ENCODE results near the gene CNOT11.

CNOT11 gene

GRCh38 chr2:101277111-101277510 lies 24.4 kb downstream of the CNOT11 start:
- H3K27ac ChIP-seq: no peak overlapping the region
- TF ChIP-seq CTCF (IDR thresholded peaks at IDR 0.05) (peak; percentile 80), ZFX (IDR thresholded peaks at IDR 0.05; ENCODE audit: borderline replicate concordance) (no peak)

- H3K27ac ChIP-seq: no peak overlapping the region
- TF ChIP-seq CTCF (IDR thresholded peaks at IDR 0.05) (no peak), ZFX (IDR thresholded peaks at IDR 0.05; ENCODE audit: borderline replicate concordance) (no peak)
These were observed 26.2 kb downstream of the CNOT11 start for GRCh38 chr2:101278925-101279324.

GRCh38 chr2:101281482-101281881 lies 28.8 kb downstream of the CNOT11 start:
- no peak overlapping the region for H3K27ac ChIP-seq

GRCh38 chr2:101282980-101283379 lies 30.3 kb downstream of the CNOT11 start:
- no peak overlapping the region for H3K27ac ChIP-seq
- TF ChIP-seq ZFX (IDR thresholded peaks at IDR 0.05; ENCODE audit: borderline replicate concordance): no peak
- no peak for TF ChIP-seq CTCF (IDR thresholded peaks at IDR 0.05)

More at GRCh38 chr2:101281482-101281881, 28.8 kb downstream of the CNOT11 start:
- TF ChIP-seq CTCF (IDR thresholded peaks at IDR 0.05): no peak
- no peak for TF ChIP-seq ZFX (IDR thresholded peaks at IDR 0.05; ENCODE audit: borderline replicate concordance)

- no peak overlapping the region for H3K27ac ChIP-seq
- TF ChIP-seq ZFX (IDR thresholded peaks at IDR 0.05; ENCODE audit: borderline replicate concordance) (no peak), CTCF (IDR thresholded peaks at IDR 0.05) (no peak)
These were observed 34.0 kb downstream of the CNOT11 start for GRCh38 chr2:101286684-101287083.

GRCh38 chr2:101287303-101287702 lies 34.6 kb downstream of the CNOT11 start:
- TF ChIP-seq ZFX (IDR thresholded peaks at IDR 0.05; ENCODE audit: borderline replicate concordance): no peak
- TF ChIP-seq CTCF (IDR thresholded peaks at IDR 0.05): no peak
- no peak overlapping the region for H3K27ac ChIP-seq

GRCh38 chr2:101290711-101291110 lies 38.0 kb downstream of the CNOT11 start:
- no peak overlapping the region for H3K27ac ChIP-seq
- TF ChIP-seq CTCF (IDR thresholded peaks at IDR 0.05) (no peak), ZFX (IDR thresholded peaks at IDR 0.05; ENCODE audit: borderline replicate concordance) (no peak)

All from 22Rv1 (cell line).